NCI-H226 (cell line): Measurements from ENCODE around the gene CAB39L.

Source experiments
- DNase-seq: peaks from one replicate; pipeline ENCODE4 v3.0.0-alpha.2; 2015

The CAB39L gene

DNA sequence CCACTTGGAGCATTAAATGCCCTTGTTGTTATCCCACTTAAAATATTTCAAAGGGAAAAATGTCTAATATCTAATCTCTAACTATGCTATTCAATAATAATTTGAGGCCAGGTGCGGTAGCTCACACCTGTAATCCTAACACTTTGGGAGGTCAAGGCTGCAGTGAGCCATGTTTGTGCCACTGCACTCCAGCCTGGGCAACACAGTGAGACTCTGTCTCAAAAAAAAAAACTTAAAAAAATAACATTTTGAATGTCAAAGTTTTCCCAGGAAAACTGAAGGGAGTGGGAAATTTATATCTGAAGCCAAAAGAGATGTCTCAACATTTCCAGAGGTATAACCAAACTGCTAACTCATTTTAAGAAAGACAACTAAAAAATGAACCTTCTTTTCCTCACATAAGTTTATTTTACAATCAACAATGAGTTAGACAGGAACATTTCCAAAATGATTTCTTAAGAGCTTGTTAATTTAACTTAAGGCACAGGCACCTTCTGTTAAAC, 47.9 kb downstream of the CAB39L start:
- DNase-seq = no peak

DNA sequence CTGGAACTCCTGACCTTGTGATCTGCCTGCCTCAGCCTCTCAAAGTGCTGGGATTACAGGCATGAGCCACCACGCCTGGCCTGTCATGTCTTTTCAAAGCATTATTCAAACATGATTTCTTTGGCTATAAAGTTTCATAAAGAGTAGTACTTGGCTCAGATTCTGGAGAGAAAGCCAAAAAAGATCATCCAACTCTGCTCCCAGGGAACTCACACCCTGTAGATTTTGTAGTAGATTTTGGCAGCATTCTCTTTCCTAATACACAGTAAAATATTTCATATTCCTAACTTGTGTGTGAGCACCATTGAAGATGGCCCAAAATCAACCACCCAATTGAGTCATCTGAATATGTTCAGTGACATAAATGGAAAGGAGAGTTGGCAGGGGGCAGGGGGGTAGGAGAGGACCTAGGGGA, 48.4 kb downstream of the CAB39L start:
- no peak for DNase-seq

DNA sequence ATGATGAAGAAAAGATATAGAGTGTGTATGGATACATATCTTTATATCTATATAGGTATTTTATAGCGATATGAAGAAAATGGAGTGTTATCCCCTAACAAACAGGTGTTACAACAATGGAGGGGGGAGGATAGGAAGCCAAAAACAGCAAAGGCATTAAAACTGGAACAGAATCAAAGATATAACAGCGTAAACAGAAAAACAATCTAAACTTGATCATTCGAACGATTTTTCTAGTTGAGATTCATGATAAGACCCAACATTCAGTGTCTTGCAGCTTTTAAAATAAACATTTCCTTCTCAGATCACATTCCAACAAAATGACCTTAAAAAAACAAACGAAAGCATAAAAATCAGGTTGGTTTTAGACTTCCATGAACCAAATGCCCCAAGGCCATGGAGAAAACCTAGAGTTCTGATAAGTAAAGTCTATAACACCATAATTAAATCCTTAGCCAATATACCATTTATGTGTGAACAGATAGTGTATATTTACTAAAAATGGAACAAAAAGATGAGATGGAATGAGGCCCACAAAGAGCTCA, 55.7 kb downstream of the CAB39L start:
- DNase-seq = no peak

DNA sequence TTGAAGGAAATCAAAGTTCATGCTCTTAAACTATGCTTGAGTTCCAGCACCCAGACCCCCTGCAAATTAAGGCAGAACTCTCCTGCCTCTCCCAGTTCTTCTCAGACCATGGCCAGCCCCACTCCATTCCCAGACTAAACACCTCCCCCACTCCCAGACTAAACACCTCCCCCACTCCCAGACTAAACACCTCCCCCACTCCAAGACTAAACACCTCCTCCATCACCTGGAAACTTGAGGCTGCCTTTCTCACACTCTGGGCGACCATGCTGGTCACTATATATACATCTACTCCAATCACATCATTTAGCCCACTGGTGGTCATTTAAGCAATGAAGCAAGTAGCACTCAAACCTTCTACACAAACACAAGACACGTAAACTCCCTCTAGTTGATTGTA, 57.2 kb downstream of the CAB39L start:
- DNase-seq = no peak

DNA sequence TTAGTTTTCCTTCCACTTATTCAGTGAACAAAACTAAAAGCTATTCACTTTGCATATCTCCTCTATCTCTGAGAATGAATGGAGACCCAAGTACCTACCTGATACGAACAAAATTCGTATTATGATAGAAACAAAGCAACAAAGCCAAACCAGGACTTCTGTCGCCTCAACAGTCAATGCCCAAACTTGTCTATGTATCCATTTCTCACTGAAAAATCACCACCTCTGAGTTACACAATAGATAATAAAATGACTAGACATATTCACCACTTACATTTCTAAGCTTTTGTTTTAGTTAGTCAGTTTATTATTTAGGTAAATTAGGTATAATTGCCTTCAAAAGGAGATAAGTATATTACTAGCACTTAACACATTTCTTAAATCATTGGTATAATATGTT, 67.7 kb downstream of the CAB39L start:
- DNase-seq = no peak

DNA sequence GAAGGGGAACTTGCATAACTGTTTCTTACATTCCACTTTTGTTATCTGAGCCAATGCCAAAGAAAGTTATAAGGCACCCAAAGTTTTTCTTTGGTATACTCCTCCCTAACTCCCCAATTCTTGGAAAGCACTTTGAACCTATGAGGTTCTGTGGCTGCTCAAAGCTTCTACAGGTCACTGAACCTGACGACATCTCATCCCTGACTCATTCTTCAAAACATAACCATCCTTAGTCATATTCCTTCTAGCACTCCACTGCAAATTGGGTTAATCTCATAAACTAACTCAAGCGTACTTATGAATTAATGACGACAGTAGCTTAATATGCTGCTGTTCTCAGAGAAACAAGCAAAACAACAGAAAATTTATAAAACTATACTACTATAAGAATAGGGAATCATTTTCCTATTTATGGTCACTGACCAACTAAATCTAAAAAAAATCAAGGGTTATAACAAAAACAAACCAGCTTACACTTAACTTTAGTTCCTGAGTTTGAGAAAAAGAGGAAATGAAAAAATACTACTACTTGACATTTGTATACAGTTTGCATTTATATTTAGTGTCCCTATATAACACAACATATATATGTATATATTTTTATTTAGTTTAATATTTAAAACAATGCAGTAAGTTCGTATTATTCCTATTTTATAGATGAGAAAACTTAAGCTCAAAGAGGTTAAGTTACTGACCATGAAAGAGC, 69.1 kb downstream of the CAB39L start:
- DNase-seq = peak; percentile 93

DNA sequence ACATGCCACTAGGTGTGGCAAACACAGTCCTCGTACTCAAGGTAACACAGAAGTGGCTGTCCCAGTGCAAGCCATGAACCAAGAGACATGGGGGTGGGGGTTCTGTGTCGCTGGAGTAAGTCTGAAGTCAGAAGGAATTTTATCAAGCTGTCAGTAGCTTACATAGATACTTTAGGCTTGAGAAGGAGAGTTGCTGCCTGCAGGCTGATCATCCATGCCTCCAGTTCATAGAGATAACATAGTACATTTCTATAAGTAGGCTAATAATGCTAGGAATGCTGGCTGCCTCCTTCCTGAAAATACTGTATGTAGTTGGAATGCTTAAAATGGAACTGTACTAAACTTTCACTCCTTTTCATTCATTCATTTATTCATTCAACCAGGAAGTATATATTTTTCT, 70.1 kb downstream of the CAB39L start:
- DNase-seq = peak; percentile 86

DNA sequence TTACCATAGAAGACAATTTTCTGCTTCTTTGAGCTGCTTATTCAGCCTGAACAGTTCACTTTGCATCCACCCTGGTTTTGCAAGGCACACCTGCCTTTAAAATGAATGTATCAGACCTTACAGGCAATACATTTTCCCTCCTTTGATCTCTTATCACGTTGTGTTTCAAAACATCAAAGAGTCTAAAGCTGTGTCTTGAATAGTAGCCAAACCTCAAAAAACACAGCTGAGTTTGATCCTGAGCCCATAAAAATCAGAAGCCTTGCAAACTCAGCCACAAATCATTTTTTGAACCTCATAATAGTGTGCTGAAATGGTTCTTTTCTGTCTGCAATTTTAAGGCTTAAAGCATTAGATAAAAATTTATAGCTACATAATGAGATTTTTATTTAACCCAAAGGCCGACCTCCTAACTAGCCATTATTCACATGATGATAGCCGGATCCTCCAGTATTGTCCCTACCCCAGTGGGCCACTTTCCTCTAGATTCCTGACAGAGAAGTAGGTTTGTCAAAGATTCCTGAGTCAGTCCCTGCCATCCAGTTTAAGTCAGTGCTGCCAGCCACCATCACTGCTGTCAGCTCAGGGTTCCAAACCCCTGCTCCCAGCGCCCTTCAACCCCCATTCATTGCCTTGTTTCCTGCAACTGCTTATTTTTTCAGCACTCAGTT, 71.8 kb downstream of the CAB39L start:
- DNase-seq = peak; percentile 20

DNA sequence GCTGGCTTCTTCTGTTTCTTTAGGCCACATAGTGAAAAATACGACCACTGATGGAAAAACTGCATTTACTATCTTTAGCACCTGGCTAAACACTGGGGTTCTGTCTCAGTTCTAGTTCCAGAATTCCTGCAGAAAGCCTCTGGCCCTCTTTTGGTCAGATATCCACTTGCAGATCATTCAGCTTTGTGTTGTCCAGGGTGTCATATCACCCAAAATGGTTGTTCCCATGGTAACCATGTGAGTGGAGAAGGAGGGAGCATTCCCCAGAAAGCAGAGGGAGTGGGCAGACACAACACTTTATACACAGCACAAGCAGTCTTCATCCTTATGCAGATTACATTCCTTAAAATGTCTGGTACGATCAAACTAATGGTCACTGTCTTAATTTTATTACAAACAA, 73.5 kb downstream of the CAB39L start:
- no peak for DNase-seq

DNA sequence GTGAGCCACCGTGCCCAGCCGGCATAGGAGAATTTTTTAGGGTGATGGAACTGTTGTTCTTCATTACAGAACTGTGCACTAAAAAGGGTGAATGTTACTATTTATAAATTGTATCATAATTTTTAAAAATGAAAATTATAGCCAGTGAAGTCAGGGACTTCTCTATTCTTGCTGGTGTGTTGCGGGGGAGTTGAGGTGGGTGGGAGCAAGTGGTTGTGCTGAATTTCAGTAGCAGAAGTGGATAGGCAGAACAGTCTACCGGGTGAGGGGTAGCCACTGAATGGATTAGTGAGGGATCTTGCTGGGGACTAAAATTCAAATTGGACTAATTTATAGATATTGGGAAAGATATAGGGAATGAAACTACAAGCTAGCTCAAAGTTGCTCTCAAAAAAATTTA, 74.0 kb downstream of the CAB39L start:
- DNase-seq = no peak

DNA sequence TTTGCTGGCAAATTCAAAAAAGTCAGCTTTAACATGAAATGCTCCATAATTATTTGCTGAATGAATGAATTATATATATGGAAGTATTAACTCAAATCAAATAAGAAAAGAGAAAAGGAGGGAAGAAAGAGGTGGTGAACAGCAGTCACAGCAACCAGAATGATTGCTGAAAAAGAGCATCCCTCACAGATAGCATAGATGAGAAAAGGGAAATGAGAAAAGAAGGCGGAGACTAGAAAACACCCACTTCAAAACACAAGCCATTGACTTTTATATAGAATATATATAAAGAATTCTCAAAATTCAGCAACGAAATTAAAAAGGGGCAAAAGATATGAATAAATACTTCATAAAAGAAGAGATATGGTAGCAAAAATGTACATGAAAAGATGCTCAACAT, 75.2 kb downstream of the CAB39L start:
- no peak for DNase-seq

DNA sequence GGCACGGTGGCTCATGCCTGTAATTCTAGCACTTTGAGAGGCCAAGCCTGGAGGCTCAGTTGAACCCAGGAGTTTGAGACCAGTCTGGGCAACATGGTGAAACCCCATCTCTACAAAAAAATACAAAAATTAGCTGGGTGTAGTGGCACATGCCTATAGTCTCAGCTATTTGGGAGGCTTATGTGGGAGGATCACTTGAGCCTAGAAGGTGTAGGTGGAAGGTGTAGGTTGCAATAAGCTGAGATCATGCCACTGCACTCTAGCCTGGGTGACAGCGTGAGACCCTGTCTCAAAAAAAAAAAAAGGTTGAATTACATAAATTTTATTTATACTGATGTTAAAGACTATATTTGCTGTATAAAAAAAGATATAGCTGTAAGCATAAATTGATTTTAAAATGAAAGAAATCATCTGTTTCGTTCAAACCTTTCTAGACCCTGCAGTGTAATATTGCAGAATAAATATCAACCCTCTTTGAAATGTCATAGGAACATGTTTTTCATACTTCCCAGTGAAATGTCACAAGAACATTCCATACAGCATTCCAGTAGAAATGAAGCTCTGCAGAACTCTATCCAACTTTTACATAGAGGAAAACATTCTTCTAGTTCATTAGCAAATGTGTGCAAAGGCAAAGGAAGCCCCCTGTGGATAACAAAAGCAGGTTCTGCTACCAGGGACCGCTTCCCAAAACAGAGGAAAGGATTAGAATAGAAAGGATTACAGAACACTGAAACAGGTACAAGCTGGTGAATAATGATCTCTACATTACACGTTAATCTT, 76.0 kb downstream of the CAB39L start:
- no peak for DNase-seq

DNA sequence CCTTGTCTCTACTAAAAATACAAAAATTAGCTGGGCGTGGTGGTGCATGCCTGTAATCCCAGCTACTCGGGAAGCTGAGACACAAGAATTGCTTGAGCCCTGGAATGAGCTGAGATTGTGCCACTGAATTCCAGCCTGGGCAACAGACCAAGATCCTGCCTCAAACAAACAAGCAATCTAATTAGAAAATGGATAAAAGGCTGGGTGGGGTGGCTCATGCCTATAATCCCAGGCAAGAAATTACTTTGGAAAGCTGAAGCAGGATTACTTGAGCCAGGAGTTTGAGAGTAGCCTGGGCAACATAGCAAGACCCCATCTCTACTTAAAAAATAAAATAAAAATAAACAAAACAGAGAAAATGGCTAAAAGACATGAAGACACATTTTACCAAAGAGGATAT, 77.0 kb downstream of the CAB39L start:
- no peak for DNase-seq

DNA sequence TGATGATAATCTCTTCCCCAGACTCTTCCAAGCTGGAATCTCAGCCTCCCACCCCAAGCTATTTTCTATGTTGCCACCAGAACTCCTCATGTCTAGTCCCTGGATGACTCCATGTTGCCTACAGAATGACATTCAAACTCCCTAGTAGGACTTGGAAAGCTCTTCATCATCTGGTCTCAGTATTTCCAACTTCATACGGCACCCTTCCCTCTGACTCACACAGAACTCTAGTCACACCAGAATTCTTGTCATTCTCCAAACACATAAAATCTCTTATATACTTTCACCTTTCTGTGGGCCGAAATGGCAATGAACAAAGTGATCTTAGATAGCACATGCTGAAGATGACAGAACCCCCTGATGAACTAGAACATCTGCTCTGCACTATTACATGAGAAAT, 86.2 kb downstream of the CAB39L start:
- DNase-seq = no peak

DNA sequence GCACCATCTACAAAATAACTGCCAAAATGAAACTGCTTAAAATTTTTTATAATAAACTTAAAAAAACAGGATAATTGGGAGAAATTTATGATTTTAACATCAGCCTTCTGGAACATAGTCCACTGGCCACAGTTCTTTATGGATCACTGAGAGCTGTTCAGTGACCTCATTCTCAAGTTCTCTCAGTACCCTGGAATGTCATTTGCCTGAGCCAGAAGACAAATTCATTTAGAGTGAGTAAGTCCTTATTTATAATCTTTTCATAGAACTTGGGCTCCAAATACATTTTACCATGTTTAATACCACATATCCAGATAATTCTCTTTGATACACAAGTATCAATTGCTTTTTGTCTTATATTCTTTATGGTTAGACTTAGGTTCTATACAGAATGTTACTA, 87.6 kb downstream of the CAB39L start:
- peak; percentile 67 for DNase-seq

DNA sequence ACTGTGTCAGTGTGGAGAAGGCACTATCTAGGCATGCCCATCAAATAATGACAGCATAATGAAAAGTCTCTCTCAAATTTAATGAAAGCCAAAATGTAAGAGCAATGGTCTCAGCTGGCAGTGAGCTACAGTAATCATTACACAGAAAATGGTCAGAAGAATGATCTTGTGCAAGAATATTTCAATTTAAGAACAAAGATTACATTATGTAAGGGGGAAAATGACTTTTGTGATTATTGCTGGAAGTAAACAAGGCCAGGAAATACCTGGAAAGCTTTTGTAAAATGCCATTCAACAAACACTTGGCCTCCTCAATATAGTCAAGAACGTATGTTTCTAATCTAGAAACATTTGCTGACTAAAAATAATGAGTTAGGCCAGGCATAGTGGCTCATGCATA, 89.1 kb downstream of the CAB39L start:
- DNase-seq = no peak

DNA sequence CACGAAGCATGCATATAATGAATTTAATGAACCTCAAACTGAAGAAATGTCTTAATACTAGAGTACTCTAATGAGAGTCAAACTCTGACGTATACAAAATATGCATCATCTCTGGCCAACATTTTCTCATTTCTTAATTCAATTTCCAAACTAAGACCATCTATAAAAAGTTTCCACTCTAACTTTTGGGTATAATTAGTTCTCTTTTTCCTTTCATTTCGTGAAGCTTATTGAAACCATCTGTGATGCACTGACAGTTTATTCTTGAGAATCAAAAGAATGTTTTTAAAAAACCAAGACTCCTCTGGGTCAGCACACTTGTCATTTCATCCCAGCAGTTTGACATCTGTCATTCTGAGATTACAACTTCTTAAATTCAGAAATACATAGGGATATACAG, 90.0 kb downstream of the CAB39L start:
- DNase-seq = no peak

DNA sequence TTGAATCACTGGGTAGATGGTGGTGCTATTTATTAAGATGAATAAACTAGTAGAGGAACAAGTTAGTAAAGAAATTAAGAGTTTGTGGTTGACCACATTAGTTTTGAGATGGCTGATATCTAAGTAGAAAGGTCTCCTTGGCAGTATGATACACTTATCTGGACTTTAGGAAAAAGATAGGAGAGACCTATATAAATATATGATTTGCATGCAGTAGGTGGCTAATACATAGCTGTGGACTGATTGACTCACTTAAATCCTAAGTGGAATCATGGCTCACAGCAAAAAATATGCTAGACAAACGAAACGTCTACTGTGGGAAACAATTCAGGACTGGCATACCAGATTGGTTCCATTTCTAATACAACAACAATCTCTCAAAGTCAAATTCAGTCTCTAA, 92.0 kb downstream of the CAB39L start:
- no peak for DNase-seq

DNA sequence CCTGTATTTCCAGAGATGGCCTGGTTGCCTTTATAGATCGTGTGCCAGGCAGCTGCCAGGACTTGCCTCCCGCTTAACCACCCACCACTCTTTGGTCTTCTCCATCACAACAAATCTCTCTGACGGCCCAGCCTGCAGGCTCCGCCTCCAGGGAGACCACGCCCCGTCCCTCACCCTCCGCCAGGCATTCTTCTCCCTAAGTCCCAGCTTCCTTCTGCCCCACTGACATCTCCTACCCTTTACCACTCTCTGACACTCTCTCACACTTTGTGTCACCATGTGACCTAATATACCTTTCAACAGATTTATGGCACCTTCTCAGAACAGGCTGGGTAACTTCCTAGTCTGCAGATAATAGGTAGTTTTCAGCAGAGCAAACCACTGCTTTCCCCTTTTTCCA, 95.1 kb downstream of the CAB39L start:
- no peak for DNase-seq

DNA sequence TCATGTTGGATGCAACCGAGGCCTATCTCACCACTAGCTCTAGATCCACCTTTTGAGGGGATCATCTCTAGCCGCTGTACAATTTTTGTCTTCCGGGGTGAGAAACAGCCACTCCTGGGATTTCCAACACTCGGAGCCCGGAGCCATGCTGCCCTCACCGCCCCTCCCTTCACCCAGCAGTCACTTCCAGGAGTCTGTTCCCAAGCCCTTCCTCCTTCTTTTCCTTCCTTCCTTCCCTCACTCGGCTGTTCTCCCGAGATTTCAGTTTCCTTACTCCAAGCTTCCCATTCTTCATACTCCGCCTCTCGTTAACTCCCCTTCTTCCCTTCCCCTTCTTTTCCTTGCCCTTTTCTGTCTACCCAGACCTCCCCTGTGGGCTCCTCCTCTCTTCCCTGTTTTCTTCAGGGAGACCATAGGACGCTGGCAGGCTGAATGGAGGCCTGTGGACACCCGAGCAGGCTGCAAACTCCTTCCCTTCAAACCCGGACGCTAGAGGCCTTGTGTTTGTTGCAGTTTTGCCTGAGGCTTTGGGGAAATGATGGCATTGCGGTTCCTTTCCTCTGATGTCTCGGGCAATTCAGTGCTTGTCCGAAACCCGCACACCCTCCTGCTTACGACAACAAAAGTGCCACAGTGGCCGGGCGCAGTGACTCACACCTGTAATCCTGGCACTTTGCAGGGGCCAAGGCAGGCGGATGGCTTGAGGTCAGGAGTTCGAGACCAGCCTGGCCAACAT, 96.0 kb downstream of the CAB39L start:
- DNase-seq = no peak

DNA sequence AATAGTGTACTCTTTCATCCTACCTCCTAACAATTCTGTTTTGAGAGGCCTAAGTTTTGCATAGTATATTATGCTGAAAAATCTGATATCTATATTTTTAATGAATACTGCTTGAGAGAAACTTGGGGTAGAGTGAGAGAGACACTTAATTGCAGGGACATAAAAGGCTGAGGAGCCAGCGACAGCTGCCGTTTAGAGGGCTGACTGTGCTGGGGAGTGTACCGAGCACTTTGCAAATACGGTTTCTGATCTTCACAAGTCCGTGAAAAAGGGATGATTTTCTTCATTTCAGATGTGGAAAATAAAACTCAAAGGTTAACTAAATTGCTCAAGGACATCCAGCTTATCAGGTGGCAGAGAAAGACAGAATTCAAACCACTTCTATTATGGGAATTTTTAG, 97.4 kb downstream of the CAB39L start:
- no peak for DNase-seq

DNA sequence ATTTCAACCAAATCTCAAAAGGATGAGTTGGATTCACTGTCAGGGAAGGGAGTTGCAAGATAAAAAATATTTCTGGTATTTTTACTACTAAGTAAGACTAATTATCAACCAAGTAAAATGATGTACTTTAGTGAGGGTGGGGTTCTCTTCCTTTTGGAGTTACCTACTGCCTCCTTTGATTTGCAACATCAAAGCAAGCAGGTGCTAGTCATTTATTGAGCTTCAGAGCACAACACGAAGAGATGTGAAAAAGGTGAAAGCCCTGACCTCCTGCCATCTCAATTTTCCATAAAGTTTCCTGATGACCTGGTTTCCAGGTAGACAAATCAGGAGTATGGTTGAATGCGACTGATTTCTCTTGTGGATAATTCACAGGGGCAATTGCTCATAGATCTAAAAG, 100.1 kb downstream of the CAB39L start:
- no peak for DNase-seq

DNA sequence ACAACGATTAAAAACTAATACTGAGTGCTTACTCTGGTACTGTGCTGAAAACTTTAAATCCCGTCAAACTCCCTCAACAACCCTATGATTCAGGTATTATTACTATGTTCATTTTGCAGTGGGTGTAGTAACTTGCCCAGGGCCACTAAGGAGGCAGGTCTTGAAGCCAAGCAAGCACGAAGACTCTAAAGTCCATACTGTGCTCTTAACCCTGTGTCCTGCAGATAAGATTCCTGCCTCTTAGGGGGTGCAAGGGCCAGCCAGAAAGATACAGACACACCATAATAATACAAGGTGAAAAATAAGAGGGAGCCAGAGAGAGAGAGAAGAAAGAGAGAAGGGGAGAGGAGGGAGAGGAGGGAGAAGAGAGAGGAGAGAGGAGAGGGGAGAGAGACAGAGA, 100.6 kb downstream of the CAB39L start:
- no peak for DNase-seq
